Activated CD8-positive, alpha-beta memory T cell treated with anti-CD3 and anti-CD28 coated beads, Interleukin-2, amount 50 U/mL, for 1 hour (primary cell): ENCODE results near the gene CCNB1.
"Not testable (repeated sequence)": the region's sequence is repeated elsewhere in the genome, so short reads cannot be mapped to it uniquely, and the experiment has no call there.

Experiments used
- DNase-seq: peaks from one replicate; pipeline ENCODE4 v3.0.0-alpha.2; 2020; ENCODE audit errors: extremely low read depth

CCNB1 gene

GRCh38 chr5:69166686-69167492, at the start of gene CCNB1:
TSS of gene CCNB1 (plus strand) at chr5:69167150. CDS start at chr5:69167263, 113 bp downstream.
- DNase-seq, result peak; percentile 83

DNA sequence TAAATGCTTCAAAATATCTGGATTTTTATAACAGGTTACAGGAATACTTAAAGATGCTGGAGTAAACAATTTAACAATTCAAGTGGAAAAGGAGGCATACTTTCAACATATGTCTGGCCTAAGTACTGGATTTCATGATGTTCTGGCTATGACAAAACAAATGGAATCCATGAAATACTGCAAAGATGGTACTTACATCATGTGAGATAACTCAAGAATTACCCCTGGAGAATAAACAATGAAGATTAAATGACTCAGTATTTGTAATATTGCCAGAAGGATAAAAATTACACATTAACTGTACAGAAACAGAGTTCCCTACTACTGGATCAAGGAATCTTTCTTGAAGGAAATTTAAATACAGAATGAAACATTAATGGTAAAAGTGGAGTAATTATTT, 37.5 kb upstream of the CCNB1 start:
- no peak for DNase-seq

DNA sequence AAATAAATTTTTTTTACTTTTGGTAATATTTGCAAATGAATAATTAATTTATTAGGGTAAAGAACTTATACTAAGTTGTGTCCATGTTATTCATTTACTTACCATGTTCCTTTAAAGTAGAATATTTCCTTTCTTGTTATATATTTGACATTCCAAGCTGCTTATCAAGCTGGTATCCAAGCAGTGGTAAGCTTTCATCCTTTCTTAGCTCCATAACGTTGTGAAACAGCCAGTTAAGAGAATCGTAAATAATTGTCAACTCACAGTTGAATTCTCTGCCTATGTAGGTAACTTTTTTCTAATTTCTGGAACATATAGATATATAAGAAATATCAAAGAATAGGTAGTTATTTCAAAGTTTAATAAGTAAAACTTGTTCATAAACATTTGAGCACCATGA, 36.7 kb upstream of the CCNB1 start:
- DNase-seq, result no peak

- DNase-seq, result no peak
Measured at GRCh38 chr5:69131304-69131703, 35.6 kb upstream of the CCNB1 start.

DNA sequence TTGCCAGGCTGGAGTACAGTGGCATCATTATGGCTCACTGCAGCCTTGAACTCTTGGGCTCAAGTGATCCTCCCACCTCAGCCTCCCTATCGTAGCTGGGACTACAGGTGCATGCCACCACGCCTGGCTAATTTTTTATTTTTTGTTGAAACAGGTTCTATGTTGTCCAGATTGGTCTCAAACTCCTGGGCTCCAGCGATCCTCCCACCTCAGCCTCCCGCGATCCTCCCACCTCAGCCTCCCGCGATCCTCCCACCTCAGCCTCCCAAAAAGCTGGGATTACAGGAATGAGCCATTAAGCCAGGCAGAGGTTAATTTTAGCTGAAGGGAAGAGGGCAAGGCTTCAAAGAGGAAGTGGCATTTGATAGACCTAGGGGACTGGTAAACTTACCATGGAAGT, 32.8 kb upstream of the CCNB1 start:
- DNase-seq, result no peak

DNA sequence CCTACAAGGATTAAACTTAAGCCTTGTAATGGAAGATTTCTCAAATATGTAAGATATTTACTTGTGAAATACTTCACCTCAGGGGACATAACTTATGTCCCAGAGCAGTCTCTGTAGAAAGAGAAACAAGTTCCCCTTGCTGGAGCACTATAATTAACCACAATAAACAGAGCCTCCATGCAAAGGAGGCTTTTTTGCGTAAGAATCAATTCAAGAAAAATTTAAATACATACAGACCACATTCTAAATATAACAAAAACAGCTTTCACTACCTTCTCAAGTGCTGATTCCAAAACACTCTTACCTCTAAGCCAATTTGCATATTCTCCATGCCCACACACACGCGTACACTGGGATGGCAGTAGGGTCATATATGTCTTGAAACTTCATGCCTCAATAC, 30.7 kb upstream of the CCNB1 start:
- no peak for DNase-seq

DNA sequence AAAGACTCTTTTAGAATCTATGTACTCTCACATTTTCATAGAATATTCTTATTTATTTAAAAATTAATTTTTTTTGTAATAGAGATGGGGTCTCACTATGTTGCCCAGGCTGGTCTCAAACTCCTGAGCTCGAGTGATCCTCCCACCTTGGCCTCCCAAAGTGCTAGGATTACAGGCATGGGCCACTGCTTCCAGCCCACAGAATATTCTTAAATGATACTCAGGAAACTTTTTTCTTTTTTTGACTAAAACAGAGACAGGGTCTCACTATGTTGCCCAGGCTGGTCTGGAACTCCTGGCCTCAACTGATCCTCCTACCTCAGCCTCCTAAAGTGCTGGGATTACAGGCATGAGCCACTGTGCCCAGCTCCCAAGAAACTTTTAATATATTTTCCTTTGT, 29.7 kb upstream of the CCNB1 start:
- DNase-seq, result not testable (repeated sequence)

GRCh38 chr5:69137807-69138206, 29.1 kb upstream of the CCNB1 start:
- no peak for DNase-seq

DNA sequence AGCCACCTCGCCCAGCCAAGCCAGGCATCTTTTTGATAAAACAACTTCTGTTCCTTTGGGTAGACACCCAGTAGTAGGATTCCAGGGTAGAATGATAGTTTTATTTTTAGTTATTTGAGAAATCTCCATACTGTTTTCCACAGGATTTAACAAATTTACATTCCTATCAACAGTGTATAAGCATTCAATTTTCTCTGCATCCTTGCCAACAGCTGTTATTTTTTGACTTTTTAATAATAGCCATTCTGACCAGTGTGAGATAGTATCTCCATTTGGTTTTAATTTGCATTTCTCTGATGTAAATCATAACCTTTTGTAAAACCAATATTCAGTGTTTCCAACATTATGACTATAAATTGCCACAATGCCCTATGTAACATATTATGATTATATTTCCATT, 28.2 kb upstream of the CCNB1 start:
- no peak for DNase-seq

DNA sequence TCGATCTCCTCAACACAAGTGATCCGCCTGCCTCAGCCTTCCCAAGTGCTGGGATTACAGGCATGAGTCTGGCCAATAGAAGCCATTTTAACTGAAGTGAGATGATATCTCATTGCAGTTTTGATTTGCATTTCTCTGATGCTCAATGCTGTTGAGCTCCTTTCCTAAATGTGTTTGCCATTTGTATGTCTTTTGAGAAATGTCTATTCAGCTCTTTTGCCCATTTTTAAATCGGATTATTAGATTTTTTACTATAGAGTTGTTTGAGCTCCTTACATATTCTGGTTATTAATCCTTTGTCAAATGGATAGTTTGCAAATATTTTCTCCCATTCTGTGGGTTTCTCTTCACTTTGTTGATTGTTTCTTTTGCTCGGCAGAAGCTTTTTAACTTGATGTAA, 26.7 kb upstream of the CCNB1 start:
- DNase-seq, result not testable (repeated sequence)

GRCh38 chr5:69140827-69141226, 26.1 kb upstream of the CCNB1 start:
- DNase-seq, result no peak

GRCh38 chr5:69148576-69148975, 18.4 kb upstream of the CCNB1 start:
- not testable (repeated sequence) for DNase-seq

- DNase-seq, result no peak
Measured at GRCh38 chr5:69148981-69149675, 17.8 kb upstream of the CCNB1 start.

- no peak for DNase-seq
Measured at GRCh38 chr5:69149676-69150010, 17.3 kb upstream of the CCNB1 start.

GRCh38 chr5:69152731-69153130, 14.2 kb upstream of the CCNB1 start:
- DNase-seq, result no peak

DNA sequence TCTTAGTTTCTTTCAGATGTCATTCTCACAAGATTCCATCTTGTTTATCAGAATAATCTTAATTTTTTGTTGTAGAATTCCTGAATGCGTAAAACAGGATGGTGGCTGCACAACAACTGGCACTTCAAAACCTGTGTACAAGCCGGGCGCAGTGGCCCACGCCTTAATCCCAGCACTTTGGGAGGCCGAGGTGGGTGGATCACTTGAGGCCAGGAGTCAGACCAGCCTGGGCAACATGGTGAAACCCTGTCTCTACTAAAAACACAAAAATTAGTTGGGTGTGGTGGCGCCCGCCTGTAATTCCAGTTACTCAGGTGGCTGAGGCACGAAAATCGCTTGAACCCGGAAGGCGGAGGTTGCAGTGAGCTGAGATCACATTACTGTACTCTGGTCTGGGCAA, 10.5 kb upstream of the CCNB1 start:
- no peak for DNase-seq

- DNase-seq, result no peak
Measured at GRCh38 chr5:69158039-69158438, 8.9 kb upstream of the CCNB1 start.

DNA sequence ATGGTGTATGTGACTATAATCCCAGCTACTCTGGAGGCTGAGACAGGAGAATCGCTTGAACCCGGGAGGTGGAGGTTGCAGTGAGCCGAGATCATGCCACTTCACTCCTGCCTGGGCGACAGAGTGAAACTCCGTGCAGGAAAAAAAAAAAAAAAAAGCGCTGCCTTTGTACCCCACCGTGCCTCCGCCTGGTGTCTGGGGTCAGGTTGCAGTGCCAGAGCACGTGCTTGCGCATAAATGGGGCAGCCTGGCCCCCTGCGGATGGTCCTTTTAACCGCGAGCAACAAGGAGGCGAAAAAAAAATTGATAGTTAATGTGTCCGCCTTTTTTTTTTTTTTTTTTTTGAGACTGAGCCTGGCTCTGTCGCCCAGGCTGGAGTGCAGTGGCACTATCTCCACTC, 6.3 kb upstream of the CCNB1 start:
- DNase-seq, result no peak

GRCh38 chr5:69167493-69167855, 524 bp downstream of the CCNB1 start:
- no peak for DNase-seq

- no peak for DNase-seq
Measured at GRCh38 chr5:69167929-69168328, 979 bp downstream of the CCNB1 start.

DNA sequence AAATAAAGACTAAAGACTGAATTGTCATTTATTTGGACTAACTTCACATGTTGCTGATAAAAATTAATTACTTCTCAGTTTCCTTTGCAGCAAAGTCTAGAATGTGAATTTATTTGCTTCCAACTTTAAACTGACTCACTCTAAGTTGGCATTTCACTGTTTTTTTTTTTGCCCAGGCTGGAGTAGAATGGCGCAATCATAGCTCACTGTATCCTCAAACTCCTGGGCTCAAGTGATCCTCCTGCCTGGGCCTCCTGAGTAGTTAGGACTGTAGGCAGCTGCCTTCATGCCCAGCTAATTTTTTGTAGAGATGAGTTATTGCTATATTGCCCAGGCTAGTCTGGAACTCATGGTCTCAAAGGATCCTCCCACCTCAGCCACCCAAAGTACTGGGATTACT, 3.5 kb downstream of the CCNB1 start:
- DNase-seq, result no peak

- DNase-seq, result no peak
Measured at GRCh38 chr5:69170969-69171368, 4.0 kb downstream of the CCNB1 start.

DNA sequence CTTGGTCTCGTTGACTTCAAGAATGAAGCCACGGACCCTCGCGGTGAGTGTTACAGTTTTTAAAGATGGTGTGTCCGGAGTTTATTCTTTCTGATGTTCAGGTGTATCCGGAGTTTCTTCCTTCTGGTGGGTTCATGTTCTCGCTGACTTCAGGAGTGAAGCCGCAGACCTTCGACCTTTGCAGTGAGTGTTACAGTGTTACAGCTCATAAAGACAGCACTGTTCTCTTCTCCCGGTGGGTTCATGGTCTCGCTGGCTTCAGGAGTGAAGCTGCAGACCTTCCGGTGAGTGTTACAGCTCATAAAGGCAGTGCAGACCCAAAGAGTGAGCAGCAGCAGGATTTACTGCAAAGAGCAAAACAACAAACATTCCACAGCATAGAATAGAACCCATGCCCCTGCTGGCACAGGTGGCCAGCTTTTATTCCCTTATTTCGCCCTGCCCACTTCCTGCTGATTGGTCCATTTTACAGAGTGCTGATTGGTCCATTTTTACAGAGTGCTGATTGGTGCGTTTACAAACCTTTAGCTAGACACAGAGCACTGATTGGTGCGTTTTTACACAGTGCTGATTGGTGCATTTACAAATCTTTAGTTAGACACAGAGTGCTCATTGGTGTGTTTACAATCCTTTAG, 14.8 kb downstream of the CCNB1 start:
- not testable (repeated sequence) for DNase-seq
